ENCODE measurements around the gene DNAJC11.
"Not testable (repeated sequence)": the region's sequence is repeated elsewhere in the genome, so short reads cannot be mapped to it uniquely, and the experiment has no call there.

The DNAJC11 gene

DNA sequence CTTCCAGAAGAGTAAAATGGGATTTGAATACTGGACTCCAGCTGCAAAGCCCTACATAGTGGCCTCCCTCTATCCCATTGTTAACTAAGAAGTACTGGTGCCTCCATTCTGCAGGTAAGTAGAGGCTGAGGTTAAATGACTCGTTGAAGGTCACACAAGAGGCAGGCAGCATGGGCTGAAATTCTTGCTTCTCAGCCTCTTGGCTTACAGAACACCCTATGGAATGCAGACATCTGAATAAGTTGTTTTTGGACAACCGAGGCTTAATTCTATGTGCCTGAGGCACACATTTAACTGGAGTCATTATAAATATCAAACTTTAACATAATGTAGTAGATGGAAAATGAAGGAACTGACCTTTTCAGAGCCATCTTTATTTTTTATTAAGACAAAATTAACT, 5.7 kb downstream of the DNAJC11 start:
- DNase-seq (ENCODE audit: low read depth in 3 of 3): no peak

DNA sequence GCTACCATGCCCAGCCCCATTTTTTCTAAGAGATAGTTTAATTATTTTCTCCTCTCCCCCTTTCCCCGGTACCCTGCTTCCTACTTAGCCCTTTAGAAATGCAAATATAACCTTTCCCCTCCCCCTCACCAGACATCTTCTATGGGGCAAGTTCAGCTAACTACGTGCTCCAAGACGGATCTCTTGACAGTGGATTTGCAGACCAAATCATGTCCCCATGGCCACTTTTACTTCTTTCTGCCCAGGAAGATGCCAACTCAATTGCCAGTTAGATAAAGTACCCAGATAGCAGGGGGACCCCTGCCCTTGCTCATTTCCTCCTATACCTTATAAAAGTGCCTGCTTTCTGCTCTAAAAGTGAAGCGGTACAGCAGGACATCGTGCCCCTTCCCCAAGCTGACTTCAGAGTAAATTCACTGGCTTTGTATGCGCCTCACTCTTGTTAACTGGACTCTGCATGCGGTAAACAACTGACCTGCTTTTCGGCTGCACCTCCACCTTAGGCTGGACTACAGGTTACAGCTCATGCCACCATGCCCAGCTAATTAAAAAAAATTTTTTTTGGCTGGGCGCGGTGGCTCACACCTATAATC, 7.4 kb downstream of the DNAJC11 start:
- no peak for DNase-seq (ENCODE audit: low read depth in 3 of 3)

DNA sequence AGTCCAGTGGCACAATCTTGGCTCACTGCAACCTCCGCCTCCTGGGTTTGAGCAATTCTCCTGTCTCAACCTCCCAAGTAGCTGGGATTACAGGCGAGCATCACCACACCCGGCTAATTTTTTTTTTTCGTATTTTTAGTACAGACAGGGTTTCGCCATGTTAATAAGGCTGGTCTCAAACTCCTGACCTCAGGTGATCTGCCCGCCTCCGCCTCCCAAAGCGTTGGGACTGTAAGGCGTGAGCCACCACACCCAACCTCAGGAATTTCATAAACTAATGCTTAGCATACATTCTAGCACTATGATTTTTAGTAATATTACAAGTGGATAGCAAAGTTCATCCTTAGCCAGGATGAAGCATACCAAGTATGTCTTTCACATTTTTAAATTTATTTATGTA, 8.7 kb downstream of the DNAJC11 start:
- DNase-seq (ENCODE audit: low read depth in 3 of 3): no peak

DNA sequence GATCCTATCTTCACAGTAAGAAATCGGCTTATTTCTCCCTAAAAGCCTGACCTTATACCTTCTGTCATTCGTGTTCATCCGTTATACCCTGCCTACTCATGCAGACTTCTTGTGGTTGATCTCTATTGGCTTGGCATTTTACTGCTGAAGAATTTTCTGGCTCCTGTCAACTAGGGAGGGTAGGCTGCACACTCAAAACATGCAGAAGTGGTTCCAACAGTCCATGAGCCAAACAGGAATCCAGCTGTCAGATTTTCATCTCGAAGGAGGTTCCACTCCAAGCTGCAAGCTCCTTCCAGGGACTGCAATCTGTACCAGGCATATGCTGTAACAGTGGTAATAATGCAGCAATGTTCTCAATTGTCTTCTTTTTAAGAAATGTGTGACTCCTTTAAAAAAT, 10.1 kb downstream of the DNAJC11 start:
- DNase-seq (ENCODE audit: low read depth in 3 of 3): no peak

DNA sequence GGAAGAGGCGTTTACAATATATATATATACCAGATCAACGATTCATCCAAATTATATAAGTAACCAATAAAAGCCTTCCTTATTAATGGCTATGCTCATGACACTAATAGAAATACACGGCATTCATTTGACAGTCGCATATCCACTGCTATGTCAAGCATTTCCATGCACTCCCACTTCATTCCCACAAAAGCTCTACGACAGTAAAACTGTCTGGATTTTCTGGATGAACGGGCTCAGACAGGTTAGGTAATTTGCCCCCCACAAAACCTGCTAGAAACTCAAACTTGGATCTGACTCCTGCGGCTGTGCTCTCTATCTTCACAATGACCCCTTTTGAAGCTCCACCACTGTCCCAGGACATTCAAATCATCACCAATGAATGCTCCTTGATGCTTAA, 11.4 kb downstream of the DNAJC11 start:
- no peak for DNase-seq (ENCODE audit: low read depth in 3 of 3)

DNA sequence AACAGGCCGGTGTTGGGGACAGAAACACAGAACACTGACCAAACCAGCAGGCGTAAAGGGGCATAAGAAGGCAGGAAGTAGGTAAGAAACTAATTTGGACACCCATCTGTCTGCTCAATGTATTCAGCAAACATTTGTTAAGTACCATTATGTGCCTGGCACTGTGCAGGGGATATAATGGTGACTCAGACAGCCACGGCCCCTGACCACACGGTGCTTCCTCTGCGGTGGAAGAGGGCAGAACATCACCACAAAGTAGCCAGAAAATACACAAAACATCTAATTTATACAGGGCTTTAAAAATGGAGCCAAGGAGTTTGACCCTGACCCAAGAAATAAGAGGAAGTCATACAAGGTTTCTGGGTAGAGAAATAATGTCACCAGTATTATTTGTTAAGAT, 12.9 kb downstream of the DNAJC11 start:
- no peak for DNase-seq (ENCODE audit: low read depth in 3 of 3)

DNA sequence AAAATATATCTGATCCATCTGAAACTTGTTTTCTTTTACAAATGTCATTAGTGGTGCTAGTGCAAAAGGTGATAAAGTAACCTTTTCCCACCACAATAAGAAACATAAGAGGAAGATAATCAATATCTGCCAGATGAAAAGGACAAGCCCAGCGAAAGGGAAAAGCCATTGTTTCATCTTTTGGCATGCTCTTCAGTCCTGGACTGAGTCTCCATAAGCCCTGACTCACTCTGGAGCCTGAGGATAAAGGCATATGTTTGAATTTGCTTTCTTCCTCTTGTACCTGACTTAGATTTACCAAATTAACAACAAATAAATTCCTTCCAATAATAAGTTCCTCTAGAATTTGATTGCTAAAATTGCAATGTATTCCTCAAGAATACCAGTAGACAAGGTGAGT, 13.6 kb downstream of the DNAJC11 start:
- DNase-seq (ENCODE audit: low read depth in 3 of 3): no peak

DNA sequence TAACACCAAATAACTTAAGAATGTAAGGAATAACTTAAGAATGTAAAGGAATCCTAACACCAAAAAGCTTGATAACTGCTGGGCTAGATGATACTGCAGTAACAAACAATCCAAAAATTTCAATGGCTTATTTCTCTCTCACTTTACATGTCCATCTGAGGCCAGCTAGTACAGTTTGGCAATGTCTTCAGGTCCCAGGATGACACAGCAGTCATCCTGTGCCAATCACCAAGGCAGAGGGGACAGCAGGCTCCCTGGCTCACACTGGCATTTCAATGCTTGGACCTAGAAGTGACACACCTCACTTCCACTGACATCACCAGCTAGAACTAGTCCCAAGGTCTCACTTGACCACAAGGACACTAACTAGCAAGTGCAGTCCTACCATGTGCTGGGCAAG, 15.3 kb downstream of the DNAJC11 start:
- DNase-seq (ENCODE audit: low read depth in 3 of 3): no peak

DNA sequence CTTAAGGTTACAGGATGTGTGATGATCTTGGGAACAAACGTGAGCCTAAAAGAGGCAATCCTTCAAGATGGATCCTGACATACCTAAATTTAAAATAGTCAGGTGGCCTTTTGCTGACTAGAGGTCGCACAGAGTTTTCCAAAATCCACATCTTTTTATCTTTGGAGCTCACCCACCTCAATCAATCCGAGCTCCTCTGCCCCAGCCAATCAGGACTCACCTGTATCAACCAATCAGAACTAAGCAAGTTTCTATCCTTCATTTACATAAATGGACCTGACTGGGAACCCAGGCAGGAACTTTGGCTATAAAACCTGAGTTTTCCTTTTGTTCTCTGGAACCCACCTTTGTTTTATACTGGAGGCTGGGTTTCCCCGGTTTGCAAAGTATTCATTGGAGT, 16.2 kb downstream of the DNAJC11 start:
- DNase-seq (ENCODE audit: low read depth in 3 of 3): no peak

DNA sequence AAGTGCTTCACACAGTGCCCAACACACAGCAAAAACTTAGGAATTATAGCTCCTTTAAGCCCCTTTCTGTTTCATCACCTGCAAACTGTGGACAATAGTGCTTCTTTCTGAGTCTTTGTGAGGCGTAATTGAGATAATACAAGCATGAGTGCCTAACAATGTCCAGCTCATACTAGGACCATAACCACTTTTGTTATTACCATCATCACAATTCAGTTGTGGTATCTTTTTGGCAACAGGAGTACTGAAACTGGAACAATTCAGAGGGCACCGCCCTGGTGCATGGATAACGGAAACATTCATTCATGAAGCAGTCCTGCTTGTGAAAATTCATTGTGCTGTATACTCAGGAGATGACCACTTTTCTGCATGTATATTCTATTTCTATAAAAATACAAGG, 18.2 kb downstream of the DNAJC11 start:
- no peak for DNase-seq (ENCODE audit: low read depth in 3 of 3)

DNA sequence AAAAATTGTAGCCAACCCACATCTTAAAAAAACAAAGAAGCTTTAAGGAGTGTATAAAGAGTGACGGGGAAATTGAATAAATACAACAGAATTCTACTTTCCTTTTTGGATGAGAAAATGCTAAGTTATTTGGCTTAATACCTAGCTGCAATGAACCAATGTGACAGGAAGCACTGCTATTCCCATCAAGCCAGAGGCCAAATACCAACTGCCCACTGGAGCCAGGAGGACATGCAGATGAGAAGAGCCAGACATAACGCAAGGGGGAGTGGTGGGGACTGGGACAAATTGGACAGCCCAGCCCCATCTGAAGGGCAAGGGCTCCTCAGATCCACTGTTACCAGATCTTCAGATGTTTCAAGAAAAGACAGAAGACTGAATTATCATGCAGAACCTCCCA, 25.7 kb downstream of the DNAJC11 start:
- DNase-seq (ENCODE audit: low read depth in 3 of 3): no peak

DNA sequence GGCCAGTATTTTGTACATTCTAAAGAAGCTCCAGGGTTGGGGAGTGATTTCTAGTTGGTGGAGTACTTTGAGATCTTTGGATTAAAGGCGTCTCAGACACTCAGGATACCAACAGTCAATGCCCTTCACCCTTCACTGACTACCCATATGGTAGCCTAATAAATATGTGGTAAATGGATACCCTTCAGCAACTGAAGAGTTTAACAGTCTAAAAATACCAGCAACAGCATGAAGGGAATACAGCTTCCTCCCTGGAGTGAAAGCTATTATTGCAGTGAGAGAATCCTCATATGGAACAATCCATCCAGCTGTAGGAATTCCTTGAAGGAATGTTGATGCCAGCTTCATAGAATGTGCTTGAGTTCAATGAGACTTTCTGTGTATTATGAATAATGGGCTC, 26.8 kb downstream of the DNAJC11 start:
- DNase-seq (ENCODE audit: low read depth in 3 of 3): no peak

DNA sequence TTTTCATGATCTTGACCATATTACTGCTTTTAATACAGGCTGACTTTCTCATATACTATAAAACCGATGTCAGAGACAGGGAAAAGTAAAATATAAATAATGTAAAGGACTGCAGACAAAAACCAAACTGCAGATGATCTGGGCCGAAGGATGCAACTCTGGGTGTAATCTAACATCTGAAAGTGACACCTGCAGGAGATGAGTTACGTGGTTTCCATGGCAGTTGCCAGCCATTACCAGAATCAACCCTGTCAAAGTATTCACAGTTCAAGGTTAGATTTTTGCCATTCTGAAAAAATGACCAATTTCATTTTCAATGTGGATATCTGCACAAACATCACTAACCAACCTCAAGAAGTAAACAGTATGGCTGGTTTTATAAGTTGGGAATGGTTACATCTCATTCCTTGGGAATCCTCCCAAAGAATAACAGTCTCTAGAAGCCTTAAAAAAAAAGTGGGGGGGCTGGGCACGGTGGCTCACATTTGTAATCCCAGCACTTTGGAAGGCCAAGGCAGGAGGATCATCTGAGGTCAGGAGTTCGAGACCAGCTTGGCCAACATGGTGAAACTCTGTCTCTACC, 27.7 kb downstream of the DNAJC11 start:
- no peak for DNase-seq (ENCODE audit: low read depth in 3 of 3)

DNA sequence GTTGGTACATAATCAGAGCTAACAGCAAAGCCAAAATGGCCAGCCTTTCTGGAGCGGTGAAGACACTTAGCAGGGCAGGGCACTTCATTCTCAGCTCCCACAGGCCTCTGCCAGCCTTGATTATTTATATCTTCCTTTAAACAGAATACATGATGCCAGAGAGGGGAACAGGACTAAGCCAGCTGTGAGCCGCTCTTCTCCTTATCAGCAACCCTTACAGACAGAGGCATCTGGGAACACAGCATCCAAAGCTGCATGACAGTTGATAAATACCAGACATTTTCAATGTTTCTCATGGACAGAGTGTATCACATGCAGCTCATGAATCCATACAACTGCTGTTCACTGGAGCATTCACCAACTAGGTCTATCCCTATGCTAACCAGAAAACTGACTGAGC, 29.1 kb downstream of the DNAJC11 start:
- no peak for DNase-seq (ENCODE audit: low read depth in 3 of 3)

DNA sequence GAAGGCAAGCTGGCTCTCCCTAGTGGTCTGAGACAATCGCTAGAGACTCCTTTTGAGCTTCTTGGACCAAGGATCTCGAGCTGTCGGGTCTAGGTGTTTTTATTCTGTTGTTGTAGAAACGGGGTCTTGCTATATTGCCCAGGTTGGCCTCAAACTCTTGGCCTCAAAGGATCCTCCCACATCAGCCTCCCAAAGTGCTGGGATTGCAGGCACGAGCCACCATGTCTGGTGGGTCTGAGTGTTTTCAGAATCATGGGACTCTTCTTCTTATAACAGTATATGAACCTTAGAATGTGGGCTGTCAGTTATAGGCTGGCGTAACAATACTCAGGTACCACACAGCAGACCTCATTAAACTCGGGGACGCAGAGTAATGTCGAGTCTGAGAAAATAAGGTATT, 33.1 kb downstream of the DNAJC11 start:
- DNase-seq (ENCODE audit: low read depth in 3 of 3): no peak

DNA sequence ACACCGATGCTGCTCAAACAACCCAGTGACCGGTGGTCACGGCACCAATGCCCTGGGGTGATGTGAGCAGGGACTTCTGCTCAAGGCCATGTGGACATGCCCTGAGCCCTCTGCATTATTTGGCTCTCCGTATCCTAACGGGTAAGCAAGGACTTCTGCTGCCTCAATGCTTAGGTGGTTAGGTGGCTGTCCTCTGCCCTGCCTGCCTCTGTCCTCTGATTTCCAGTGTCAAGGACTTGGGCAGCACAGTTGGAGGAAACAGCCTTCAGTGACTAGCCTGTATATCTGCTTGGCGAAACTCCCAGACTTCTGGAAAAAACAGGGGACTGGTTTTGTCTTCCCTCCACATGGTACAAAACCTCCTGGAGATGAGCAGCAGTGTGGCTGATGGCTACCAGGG, 34.5 kb downstream of the DNAJC11 start:
- no peak for DNase-seq (ENCODE audit: low read depth in 3 of 3)

DNA sequence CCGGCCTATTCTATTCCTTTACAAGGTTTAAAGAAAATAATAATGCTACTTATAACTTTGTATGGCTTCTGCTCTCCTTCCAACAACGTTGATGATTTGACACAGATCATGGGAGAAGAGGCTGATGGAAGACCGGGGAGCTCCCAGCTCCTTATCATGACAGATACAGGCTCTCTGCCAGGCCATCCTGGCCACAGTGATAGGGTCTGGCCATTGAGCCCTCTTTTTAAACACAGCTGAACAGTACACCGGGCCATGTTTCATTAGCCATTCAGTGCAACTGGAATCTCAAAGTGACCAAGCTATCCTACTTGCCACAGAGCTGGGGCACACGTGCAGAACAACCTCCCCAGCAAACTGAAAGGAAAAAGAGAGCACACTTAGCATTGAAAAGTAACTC, 34.9 kb downstream of the DNAJC11 start:
- no peak for DNase-seq (ENCODE audit: low read depth in 3 of 3)

DNA sequence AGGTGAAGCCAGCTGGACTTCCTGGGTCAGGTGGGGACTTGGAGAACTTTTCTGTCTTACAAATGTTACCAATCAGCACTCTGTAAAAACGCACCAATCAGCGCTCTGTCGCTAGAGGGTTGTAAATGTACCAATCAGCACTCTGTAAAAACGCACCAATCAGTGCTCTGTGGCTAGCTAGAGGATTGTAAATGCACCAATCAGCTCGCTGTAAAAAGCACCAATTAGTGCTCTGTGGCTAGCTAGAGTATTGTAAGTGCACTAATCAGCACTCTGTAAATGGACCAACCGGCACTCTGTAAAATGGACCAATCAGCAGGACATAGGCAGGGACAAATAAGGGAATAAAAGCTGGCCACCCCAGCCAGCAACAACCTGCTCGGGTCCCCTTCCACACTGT, 39.1 kb downstream of the DNAJC11 start:
- not testable (repeated sequence) for DNase-seq (ENCODE audit: low read depth in 3 of 3)

DNA sequence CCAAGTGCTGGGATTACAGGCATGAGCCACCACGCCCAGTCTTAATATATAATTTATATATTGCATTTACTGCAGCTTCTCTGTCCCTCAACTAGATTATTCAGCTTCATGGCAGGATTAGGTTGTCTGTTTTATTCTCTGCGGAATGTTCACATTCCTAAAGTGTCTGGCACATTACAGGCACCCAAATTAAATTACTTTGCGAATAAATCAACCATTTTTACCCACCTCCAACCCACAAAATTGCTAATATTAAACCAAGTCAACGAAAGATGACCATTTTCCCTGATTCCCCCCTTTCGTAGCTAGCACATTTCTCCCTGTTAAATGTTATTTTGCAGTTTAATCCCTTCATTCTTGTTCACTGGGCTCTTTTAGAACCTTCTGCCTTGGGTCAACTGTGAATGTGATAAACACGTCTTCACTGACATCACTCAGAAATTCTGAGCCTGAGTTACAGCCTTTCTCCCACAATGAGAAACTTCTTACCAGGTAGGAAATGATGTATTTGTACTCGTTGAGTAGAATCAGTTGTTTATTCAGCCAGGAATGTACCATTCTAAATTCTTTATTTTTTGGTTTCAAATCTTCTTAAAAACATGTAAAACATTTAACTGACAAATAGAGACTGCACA, 41.1 kb downstream of the DNAJC11 start:
- no peak for DNase-seq (ENCODE audit: low read depth in 3 of 3)

DNA sequence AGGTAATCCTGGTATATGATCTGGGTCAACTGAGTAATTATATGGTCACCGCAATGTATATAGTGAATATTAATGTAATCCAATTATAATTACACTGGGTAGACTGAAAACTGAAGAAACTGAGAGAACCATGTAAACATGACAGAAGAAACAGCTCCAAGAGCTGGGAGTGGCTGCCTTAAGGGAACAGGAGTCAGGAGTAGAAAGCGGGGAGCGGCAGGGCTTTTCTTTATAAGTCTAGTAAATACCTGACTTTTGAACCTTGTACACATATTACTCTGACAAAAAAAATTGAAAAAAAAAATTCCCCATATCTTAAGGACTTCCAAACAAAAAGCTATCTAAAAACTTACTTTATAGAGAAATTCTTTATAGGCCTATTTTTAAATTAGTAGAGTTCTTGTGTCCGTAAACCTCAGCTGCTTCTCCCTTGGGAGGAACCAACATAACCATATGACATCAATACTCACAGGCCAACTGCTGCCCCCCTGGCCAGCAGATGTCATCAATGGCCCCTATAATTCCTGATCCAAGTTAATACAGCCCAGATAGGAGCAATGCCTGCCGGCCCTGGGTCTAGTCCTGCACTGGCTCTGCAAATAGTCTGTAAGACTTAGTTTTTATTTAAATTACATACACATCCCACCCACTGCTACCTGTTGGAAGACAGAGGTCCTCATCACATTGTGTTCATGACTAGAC, 43.1 kb downstream of the DNAJC11 start:
- no peak for DNase-seq (ENCODE audit: low read depth in 3 of 3)

DNA sequence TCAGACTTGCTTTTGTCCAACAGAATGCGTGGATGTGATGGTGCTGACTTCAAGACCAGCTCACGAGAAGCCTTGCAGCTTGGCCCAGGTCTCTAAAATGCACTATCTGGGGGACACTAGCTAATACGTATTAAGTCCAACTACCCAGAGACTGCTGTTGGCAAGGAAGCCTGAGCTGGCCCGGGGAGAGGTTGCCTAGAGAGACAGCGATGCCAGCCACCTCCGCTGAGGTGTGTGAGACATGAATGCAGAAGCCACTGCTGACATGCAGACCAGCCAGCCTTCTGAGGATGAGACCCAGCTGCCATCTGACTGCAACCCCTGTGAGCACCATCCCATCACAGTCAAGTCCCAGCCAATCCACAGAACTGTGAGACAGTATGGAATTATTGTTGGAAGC, 44.5 kb downstream of the DNAJC11 start:
- no peak for DNase-seq (ENCODE audit: low read depth in 3 of 3)

DNA sequence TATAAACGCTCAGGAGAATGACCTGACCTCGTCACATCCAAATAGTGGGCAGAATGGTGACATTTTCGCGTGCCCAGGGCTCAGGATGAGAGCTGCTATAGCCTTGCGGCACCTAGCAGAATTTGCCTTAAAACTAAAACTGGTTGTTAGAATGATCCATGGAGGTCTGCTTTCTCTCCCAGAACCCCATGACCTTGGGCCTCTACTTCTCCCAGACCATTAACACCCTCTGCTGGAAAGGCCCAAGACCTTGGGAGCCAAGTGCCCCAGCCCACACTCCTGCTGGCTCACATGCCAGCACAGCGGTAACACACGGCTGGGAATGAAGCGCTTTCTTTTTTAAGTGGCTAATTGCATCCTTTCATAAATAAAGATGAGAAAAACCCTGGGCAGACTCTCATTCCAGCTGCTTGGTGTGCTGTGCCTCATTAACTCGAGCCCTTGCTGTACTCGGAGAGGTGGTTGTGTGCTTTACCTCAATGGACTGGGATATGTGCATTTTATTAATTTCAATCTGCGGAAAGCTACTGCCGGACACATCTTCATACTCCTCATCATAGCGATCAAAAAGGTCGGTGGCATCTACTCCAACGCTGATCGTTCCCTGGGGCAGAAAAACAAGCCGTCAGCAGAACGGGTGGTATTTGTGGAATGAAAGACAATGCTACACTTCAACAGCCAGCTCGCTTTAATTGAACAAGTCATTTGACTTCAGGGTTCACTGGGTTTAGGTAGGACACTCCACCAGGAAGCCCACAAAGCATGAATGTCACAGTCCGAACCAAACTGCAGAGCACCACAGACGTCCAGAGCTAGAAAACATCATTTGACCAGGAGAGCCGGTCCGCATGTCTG, 48.0 kb downstream of the DNAJC11 start:
- no peak for DNase-seq (ENCODE audit: low read depth in 3 of 3)

All from stimulated activated CD4-positive, alpha-beta T cell treated with anti-CD3 and anti-CD28 coated beads, TNF-alpha, amount 100 ng/mL, for 24 hours (primary cell).